HG03520 (cell line): ENCODE results near the gene UCHL5.

Source experiments
- ATAC-seq: cut with Tn5 transposase; IDR thresholded peaks from one replicate; pipeline ENCODE4 v1.9.1; 2021; ENCODE audit warnings: mild to moderate bottlenecking, moderate library complexity; ENCODE audit not compliant: unreplicated experiment

UCHL5 gene, protein sequence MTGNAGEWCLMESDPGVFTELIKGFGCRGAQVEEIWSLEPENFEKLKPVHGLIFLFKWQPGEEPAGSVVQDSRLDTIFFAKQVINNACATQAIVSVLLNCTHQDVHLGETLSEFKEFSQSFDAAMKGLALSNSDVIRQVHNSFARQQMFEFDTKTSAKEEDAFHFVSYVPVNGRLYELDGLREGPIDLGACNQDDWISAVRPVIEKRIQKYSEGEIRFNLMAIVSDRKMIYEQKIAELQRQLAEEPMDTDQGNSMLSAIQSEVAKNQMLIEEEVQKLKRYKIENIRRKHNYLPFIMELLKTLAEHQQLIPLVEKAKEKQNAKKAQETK

DNA sequence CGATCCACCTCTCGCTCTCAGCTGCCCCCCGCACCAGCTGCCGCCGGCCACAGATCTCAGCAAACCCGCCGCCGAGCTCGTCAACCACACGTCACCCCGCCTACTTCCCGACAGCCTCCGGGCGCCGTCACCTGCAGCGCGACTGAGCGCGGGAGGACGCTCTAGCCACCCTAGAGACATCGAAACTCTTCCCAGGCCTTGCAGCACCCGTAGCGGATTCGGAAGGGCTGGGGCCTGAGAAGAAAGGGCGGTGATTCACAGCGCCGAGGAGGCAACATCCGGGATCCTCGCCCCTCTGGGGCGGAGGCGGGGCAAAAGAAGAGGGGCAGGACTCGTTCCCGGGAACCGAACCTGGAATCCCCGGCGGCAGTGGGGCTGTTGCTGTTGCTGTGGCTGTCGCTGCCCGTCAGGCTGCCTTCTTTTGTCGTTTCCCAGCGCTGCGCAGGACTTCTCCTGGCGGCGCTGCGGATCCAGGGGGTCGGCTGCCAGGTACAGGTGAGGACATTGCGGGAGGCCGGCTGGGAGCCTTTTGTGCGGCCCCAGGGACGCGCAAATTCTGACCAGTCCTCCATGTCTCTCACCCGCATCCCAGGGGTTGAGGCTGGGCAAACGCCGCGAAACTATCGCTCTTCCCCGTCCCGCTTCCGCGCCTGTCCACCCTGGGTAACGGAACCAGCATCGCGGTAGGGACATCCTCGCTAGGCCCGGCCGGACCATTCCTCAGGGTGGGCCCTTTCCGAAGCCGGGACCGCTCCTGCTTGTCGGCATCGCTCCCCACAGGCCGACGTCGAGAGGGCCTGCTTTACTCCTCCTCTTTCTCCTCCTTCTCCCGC, at the start of gene UCHL5, which contains the start of gene RO60:
Gene UCHL5, minus strand, starts transcription at position 79 of the 833 bp plus-strand sequence. CDS start 100 bp downstream, outside the sequence.
Gene RO60, plus strand, starts transcription at position 331 of the 833 bp plus-strand sequence. CDS start 9,443 bp downstream, outside the sequence.
- ATAC-seq: peak; percentile 91

DNA sequence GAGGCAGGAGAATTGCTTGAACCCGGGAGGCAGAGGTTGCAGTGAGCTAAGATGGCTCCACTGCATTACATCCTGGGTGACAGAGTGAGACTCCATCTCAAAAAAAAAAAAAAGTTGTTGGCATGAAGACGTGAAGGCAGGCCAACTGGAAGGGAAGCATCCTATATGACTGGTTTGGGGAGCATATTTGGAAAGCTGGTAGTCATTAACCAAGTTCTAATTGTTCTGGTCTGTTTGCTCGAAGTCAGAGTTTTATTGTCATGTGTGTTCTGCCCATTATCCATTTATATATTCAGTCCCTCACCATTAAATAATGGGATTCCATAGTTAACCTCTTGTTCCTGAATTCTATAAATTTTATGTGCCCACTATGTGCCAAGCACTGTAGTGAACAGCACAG, 49.3 kb upstream of the UCHL5 start:
- ATAC-seq: no peak

DNA sequence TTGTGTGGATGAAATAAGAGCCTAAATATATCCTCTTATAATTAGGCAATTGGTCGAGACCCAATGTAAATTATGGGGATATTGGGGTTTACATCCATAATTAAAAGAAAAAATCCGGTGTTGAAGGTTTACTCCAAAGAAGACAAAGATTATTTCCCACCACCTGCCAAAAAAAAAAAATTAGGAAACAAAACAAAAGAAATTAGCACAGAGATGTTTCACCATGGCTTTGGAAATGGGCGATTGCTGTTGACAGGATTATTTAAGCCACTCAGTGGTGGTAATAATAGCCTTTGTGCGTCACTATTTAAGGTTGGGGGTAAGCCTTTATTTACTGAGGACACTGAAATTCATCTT, 46.6 kb upstream of the UCHL5 start:
- no peak for ATAC-seq

DNA sequence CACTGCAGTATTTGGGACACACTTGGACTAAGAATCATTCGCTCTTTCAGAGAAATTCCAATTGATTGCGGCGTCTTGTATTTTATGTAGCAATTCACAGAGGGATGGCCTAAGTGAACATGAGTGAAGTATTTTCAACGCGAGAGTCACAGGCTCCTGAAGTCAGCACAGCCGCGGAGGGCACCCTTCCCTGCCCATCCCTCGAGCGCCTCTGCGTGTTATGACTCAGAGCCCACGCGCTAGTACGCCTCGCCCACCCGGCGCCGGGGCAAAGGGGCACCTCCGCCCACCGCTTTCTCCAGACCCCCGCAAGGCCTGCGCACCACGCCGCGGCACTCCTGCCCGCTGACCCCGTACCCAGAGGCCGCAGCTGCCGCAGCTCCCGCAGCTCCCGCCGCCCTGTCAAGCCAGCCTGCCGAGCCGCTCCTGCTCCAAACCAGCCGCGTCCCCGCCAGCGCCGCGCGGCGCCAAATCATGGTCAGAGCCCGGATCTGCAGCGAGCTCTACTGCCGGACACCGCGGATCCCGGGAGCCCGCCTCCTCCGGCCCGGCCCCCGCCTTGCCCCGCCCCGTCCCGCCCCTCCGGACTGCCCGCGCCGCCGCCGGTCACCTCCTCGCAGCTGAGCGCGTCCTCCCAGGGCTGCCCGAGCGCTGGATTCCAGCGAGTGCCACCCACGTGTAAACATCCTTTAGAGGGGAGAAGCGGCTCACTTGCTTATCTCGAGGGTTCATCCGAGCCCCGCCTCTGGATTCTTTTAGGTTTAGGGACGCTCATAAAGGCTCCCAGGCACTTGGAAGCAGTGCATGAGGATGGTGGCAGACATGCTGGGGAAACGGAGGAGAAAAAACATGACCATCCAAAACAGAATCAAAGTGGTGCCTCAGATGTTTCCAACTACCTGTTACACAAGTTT, 46.0 kb upstream of the UCHL5 start, which contains the start of gene GLRX2:
Gene GLRX2, minus strand, starts transcription at position 508 of the 914 bp plus-strand sequence. Its CDS starts 32 bp downstream, at position 476.
- peak; percentile 86 for ATAC-seq

DNA sequence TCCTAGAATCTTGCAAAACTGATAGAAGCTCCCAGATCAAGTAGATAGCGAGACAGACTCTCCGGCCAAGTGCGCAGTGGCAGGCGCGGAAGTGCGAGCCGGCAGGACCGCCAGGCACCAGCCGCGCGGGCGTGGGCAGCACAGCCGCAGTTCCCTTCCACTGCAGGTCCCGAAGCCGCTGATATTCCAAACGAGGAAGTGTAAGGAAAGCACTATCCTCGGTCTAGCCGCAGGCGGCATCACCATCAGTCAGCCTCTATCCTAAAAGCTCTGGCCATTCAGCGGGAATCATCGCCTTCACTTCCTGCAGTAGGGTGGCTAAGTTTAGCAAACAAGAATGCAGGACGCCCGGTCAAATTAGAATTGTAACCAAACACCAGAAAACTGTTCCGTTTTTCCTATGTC, 45.3 kb upstream of the UCHL5 start:
- ATAC-seq: peak; percentile 36

DNA sequence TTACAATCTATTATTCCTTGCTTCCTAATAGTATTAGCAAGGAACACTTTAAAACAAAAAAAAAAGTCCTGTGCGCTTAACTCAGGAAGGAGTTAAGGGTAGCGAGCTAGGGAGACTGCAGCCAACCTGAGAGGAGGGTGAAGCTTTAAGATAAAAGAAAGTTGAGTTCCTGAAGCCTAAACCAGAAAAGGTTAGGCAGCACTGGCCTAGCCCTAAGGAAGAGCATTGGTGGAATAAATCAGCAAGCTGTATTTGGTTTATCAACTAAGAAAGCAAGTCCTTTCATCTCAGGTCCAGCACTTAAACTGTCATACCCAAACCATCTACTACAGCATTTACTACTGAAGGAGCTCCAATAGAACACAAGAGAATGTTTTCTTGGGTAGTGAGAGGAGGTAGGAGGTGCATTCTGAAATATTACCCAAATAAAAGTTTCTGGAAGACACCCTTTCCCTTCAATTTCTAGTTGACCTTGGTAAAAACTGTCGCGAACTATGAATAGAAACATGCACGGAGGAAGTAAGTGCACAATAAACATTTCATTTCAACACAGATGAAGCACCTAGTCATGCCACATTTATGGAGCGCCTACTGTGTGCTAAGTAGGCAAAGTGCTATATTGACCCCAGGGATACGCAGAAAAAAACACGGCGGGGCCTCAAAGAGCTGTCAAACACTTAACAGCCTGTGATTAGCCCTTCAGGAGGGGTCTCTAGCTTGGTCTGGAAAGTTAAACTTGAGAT, 44.8 kb upstream of the UCHL5 start:
- ATAC-seq: no peak

DNA sequence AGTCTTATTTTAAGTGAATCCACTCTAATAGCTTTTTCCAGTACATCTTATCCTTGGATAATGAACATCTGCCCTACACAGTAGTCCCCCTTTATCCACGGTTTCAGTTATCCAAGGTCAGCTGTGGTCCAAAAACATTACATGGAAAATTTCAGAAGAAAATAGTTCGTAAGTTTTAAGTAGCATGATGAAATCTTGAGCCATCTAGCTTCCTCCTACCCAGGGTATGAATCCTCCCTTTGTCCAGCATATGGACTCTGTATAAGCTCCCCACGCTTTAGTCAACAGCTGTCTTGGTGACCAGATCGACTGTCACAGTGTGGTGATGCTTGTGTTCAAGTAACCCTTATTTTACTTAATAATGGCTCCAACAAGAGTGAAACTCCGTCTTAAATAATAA, 43.5 kb upstream of the UCHL5 start:
- no peak for ATAC-seq

DNA sequence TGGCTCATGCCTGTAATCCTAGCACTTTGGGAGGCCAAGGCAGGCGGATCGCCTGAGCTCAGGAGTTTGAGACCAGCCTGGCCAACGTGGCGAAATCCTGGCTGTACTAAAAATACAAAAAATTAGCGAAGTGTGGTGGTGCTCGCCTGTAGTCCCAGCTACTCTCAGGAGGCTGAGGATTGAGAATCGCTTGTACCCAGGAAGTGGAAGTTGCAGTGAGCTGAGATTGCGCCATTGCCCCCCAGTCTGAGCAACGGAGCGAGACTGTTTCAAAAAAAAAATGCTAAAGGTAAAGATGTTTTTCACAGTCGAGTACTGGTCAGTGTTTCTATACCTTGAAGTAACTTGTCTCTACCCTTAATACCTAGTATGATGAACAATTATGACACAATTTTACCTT, 35.0 kb upstream of the UCHL5 start:
- ATAC-seq: no peak

DNA sequence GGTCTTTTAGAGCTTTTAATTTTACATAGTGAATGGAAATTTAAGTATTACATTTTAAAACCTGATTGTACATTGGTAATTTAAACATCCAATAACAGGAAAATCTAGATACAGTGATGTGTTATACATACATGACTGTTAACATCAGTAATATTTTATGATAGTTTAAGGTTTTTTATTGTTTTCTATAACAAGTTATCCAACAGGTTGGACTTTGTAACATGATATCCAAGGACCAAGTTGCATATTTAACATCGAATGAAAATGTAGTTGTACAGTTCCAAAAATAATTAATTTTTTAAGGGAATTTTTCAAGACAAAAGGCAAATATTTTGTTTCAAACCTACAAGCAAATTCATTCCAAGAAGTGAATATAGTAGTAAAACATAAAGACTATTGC, 31.7 kb upstream of the UCHL5 start:
- no peak for ATAC-seq

DNA sequence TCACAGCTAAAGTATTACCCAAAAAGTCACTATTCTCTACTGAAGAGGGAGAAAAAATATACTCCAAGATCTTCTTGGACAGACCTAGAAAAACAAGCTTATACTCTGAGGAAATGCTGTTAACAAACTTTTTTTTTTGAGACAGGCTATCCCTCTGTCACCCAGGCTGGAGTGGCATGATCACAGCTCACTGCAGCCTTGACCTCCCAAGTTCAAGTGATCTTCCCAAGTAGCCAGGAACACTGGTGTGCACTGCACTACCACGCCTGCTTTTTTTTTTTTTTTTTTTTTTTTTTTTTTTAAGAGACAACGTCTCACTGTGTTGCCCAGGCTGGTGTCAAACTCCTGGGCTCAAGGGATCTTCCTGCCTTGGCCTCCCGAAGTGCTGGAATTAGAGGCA, 28.7 kb upstream of the UCHL5 start:
- ATAC-seq: no peak

DNA sequence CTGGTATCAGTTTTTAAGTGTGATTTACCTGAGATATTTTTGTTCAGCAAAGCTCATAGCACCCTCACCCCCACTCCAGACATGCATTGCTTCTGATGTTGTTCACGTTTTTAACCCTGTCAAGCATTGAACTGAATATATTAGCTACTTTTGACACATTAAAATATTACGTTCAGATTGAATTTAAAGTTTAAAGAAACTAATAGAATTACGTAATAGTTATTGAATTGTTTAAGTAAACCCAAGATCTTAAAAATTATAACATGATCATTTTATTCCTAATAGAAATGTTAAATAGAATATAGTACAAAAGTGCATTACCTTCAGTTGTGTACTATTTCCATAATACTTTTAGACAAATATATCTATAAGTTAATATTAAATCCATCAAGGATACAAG, 27.2 kb upstream of the UCHL5 start:
- ATAC-seq: no peak

DNA sequence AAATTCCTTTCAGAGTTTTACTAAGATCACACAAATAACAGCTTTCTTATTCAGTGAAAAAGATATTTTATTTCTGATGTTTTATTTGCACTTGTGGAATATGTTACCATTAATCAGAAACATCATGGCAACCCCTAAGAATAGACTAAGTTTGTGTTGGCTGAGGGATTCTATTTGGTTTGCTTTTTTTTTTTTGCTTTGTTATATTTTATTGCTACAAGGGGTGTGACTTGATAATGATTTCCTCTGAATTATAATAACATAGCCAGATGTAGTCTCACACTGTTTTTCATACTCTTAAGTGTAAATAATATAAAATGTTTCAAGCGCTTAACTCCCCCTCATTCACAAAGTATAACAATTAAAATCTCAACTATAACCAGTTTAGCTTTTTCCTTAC, 26.1 kb upstream of the UCHL5 start:
- ATAC-seq: no peak

DNA sequence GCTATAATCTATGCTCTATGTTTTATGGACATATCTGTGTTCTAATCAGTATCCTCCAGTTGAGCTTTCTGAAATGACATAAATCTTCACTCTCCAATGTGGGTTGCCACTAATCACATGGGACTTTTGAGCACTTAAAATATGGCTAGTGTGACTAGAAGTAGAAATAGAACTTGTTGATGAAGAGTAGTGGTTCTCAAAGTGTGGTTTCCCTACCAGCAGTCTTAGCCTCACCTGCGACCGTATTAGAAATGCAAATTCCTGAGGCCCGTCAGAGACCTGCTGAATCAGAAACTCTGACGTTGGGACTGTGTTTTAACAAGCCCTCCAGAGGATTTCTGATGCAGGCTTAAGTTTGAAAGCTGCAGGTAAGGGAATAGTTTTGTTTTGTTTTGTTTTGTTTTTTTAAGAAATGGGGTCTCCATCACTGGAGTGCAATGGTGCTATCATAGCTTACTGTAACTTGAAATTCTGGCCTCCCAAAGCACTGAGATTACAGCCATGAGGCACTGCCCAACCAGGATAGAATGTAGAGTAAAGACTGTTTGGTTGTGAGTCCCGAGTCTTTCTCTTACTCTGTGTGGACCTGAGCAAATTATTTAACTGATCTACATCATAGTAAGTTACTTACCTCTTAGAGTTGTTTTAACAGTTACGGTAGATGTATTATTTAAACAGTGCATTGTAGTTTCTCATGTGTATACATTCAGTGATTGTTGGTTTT, 24.4 kb upstream of the UCHL5 start:
- ATAC-seq: peak; percentile 93

DNA sequence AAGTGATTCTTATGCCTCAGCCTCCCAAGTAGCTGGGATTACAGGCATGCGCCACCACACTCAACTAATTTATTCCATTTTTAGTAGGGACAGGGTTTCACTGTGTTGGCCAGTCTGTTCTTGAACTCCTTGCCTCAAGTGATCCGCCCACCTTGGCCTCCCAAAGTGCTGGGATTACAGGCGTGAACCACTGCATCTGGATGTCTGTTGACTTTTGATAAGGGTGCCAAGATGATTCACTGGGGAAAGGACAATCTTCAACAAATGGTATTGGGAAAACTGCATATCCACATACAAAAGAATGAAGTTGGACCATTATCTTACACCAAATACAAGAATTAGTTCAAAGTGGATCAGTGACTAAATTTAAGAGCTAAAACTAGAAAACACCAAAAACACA, 20.0 kb upstream of the UCHL5 start:
- ATAC-seq: no peak

DNA sequence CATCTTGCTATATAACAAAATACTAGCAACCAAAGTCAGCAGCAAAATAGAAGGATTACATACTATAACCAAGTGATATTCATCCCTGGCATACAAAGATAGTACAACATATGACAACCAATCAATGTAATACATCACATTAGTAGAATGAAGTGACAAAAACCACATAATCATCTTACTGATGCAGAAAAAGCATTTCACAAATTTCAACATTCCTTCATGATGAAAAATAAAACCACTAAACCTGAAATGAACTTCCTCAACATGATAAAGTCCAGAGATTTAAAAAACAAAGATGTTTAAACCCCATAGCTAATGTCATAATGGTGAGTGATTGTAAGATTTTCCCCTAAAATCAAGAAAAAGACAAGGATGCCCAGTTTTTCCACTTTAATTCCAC, 18.8 kb upstream of the UCHL5 start:
- ATAC-seq: no peak

DNA sequence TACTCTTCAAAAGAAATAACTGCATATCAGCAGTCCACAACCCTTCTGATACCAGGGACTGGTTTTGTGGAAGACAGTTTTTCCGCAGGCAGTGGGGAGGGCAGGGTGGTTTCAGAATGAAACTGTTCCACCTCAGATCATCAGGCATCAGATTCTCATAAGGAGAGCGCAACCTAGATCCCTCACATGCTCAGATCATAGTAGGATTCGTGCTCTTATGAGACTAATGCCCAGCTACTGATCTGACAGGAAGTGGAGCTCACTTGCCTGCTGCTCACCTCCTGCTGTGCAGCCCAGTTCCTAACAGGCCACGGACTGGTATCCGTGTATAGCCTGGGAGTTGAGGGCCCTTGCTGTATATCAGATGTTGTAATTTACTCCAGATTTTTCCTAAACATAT, 11.8 kb upstream of the UCHL5 start:
- peak; percentile 36 for ATAC-seq

DNA sequence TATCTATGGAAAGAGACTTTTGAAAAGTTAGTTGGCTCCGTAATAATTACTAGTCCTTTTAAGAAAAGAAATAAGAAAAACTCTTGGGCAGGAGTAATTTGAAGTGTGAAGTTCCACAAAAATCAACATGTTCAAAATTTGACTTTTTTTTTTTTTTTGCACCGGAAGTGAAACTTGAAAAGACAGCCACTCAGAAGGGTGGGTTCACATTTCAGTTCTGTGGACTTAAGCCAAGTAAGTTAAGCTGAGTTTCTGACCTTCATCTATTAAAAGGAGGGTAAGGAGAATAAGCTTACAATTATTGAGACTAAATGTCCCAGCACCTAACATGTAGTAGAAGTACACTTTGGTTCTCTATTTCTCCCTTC, 11.2 kb upstream of the UCHL5 start:
- peak; percentile 28 for ATAC-seq

DNA sequence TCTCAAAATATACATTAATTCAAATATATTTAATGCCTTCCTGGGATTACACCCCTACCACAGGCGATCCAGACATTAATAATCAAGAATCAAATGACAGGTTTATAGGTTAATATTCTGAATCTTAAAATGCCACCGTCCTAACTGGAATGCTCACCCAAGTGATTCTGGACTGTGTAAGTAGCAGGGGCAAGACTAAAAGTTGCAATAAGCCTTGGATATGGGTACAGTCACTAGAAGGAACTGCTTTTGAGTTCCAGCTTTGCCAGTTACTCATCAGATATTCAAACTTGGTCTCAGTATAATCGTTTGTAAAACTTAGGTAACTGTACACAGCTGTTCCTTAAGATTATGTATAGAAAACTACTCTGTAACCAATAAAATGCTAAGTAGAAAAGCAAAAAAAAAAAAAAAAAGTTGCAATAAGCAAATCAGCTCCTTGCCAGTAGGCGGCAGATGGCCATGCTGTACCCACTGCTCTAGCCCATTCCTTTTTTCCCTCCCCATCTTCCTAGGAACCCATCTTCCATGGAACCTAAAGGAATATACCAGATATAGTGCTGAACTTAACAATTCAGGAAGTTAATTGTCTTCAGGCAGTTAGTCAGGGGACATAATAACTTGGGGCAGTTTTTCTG, 10.7 kb upstream of the UCHL5 start:
- no peak for ATAC-seq

DNA sequence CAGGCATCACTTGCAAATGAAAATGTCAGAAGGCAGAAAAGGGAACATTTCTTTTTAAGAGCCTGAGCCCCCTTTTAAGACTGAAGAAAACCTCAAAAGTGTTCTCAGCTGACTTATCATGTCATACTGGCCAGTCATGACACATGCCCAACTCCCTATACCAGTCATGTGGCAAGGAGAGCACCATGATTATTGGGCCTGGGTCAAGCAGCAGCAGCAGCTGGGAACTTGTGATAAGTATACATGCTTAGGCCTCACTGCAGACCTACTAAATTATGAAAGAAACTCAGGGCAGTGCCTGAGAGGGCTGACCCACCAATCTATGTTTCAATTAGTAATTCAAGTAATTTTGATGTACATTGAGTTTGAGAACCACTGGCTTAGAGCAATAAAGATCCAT, 8.9 kb upstream of the UCHL5 start:
- no peak for ATAC-seq
